ENCODE data around the gene CWC15. TPM values are rescaled to one million over a fixed set of nuclear protein-coding genes. Genes with fewer than 3 reads are reported as not detected.

Gene CWC15
- polyA plus RNA-seq, 1 donor from 2014 or later, result 151 TPM

GRCh38 chr11:95016139-95016538 lies 42.8 kb upstream of the CWC15 start:
- H3K9me3 ChIP-seq (ENCODE audit: low read length), result no peaks in the 10 kb centered on the region
- no peaks in the 10 kb centered on the region for H4K20me1 ChIP-seq (ENCODE audit: insufficient read depth)
- no peaks in the 10 kb centered on the region for H3K9me2 ChIP-seq (ENCODE audit: insufficient read depth, low read length)
- H3K4me2 ChIP-seq (ENCODE audit: low read length), result no peak overlapping the region
- no peak overlapping the region for H3K27ac ChIP-seq (ENCODE audit: low read length)
- H3K79me2 ChIP-seq (replicated peaks; ENCODE audit: insufficient read depth, low read length), result no peaks in the 10 kb centered on the region
- H2AFZ ChIP-seq (ENCODE audit: low read depth, low read length), result no peak overlapping the region
- H3K4me3 ChIP-seq (ENCODE audit: low read length), result no peak overlapping the region
- H3K9ac ChIP-seq (ENCODE audit: low read length), result no peak overlapping the region
- H3F3A ChIP-seq (ENCODE audit: insufficient read depth, low read length, poor library complexity, severe bottlenecking), result no peaks in the 10 kb centered on the region
- no peaks in the 10 kb centered on the region for H3K27me3 ChIP-seq (ENCODE audit: insufficient read depth, low read depth, low read length)
- no peaks in the 10 kb centered on the region for H3K36me3 ChIP-seq (ENCODE audit: insufficient read depth, low read length)
- TF ChIP-seq CTCF (IDR thresholded peaks at IDR 0.05; ENCODE audit: poor library complexity, severe bottlenecking) (no peak), EZH2 (IDR thresholded peaks at IDR 0.05; ENCODE audit: borderline replicate concordance, insufficient read depth, low read length, poor library complexity, severe bottlenecking) (no peak), REST (IDR thresholded peaks at IDR 0.05; ENCODE audit: borderline replicate concordance) (no peak), TAF1 (IDR thresholded peaks at IDR 0.05; ENCODE audit: low read depth) (no peak), MXI1 (conservative IDR thresholded peaks at IDR 0.05; ENCODE audit: poor library complexity, severe bottlenecking) (no peak)

- Histone ChIP-seq H3F3A (ENCODE audit: insufficient read depth, low read length, poor library complexity, severe bottlenecking) (no peaks in the 10 kb centered on the region), H3K4me3 (ENCODE audit: low read length) (no peak overlapping the region), H3K4me2 (ENCODE audit: low read length) (no peak overlapping the region), H3K9ac (ENCODE audit: low read length) (no peak overlapping the region), H3K9me2 (ENCODE audit: insufficient read depth, low read length) (no peaks in the 10 kb centered on the region), H4K20me1 (ENCODE audit: insufficient read depth) (no peaks in the 10 kb centered on the region), H2AFZ (ENCODE audit: low read depth, low read length) (no peak overlapping the region), H3K36me3 (ENCODE audit: insufficient read depth, low read length) (no peaks in the 10 kb centered on the region), H3K9me3 (ENCODE audit: low read length) (no peaks in the 10 kb centered on the region), H3K27ac (ENCODE audit: low read length) (no peak overlapping the region), H3K27me3 (ENCODE audit: insufficient read depth, low read depth, low read length) (no peaks in the 10 kb centered on the region), H3K79me2 (replicated peaks; ENCODE audit: insufficient read depth, low read length) (no peaks in the 10 kb centered on the region)
- no peak for TF ChIP-seq MXI1 (conservative IDR thresholded peaks at IDR 0.05; ENCODE audit: poor library complexity, severe bottlenecking)
- TF ChIP-seq SMC3 (conservative IDR thresholded peaks at IDR 0.05; ENCODE audit: poor library complexity), result no peak
- TF ChIP-seq REST (IDR thresholded peaks at IDR 0.05; ENCODE audit: borderline replicate concordance), result no peak
- TF ChIP-seq EZH2 (IDR thresholded peaks at IDR 0.05; ENCODE audit: borderline replicate concordance, insufficient read depth, low read length, poor library complexity, severe bottlenecking), result no peak
- no peak for TF ChIP-seq TAF1 (IDR thresholded peaks at IDR 0.05; ENCODE audit: low read depth)
- no peak for TF ChIP-seq POLR2AphosphoS5 (IDR thresholded peaks at IDR 0.05)
Measured at GRCh38 chr11:95014184-95014821, 40.9 kb upstream of the CWC15 start.

Measured in neural cell (in vitro differentiated cells).